Gastrocnemius medialis (tissue), 4 donors: ENCODE data around the gene PI3. TPM values are rescaled to one million over a fixed set of nuclear protein-coding genes. Genes with fewer than 3 reads are reported as not detected.

Experiments
- total RNA-seq, 4 donors: library from RNA; depleted of rRNA; stranded (reverse); fragments of >200 nt; gene quantifications; one replicate each; pipeline versions ENCODE4 v1.1.0 to v1.2.3, GENCODE V29; 2016

PI3 gene
- total RNA-seq, 4 donors from 2014 or later, result 1.4 TPM; not detected in 3

Other genes with a start within 250 kb of the PI3 start
- 10 to 100 TPM in 3 of 4 donors, 1 to 10 TPM in 1; 9.8 to 19.2 (median 17.0) TPM for gene TOMM34, start 214.5 kb upstream of the PI3 start, total RNA-seq
- gene STK4, start 208.4 kb upstream of the PI3 start, total RNA-seq, result 1 to 10 TPM; 4.5 to 6.4 (median 5.5) TPM
- gene KCNS1, start 73.8 kb upstream of the PI3 start, total RNA-seq, result not detected
- not detected for gene WFDC5, start 59.7 kb upstream of the PI3 start, total RNA-seq
- gene WFDC12, start 50.4 kb upstream of the PI3 start, total RNA-seq, result not detected
- gene SEMG1, start 32.1 kb downstream of the PI3 start, total RNA-seq, result not detected
- not detected for gene SEMG2, start 46.5 kb downstream of the PI3 start, total RNA-seq
- gene SLPI, start 79.7 kb downstream of the PI3 start, total RNA-seq, result 1,000 to 10,000 TPM in 1 of 4 donors, 100 to 1,000 TPM in 3; 194 to 1,792 (median 504) TPM
- gene RBPJL, start 131.9 kb downstream of the PI3 start, total RNA-seq, result not detected
- gene MATN4, start 133.4 kb downstream of the PI3 start, total RNA-seq, result not detected
- 100 to 1,000 TPM in 2 of 4 donors, 10 to 100 TPM in 2; 50.4 to 168 (median 97.8) TPM for gene SDC4, start 173.5 kb downstream of the PI3 start, total RNA-seq
- 10 to 100 TPM; 34.0 to 59.5 (median 43.7) TPM for gene SYS1, start 188.3 kb downstream of the PI3 start, total RNA-seq
- not detected for gene TP53TG5, start 203.4 kb downstream of the PI3 start, total RNA-seq
- gene DBNDD2, start 233.4 kb downstream of the PI3 start, total RNA-seq, result 100 to 1,000 TPM in 3 of 4 donors, 10 to 100 TPM in 1; 99.5 to 155 (median 121) TPM
- 100 to 1,000 TPM in 1 of 4 donors, 10 to 100 TPM in 3; 45.9 to 118 (median 94.2) TPM for gene PIGT, start 241.2 kb downstream of the PI3 start, total RNA-seq